GM12864 (cell line): ENCODE measurements around the gene CDK11A.
A peak's percentile ranks its signal among the peaks of the same experiment; 100 is the strongest.
"Not testable (repeated sequence)": the region's sequence is repeated elsewhere in the genome, so short reads cannot be mapped to it uniquely, and the experiment has no call there.

ENCODE experiments used
- DNase-seq: peaks from one replicate; pipeline ENCODE4 v3.0.0-alpha.2; 2011; ENCODE audit warnings: low read depth
- H3K4me3 ChIP-seq: 2 replicates; pipeline ENCODE4 v1.5.1; 2011; ENCODE audit warnings: mild to moderate bottlenecking, low read depth, low read length, control low read depth
- CTCF ChIP-seq: IDR thresholded peaks from 2 replicates; pipeline ENCODE4 v1.5.1; 2011; ENCODE audit warnings: low read depth, mild to moderate bottlenecking, moderate library complexity, low read length, control low read depth, inconsistent platforms; ENCODE audit errors: missing control alignments

The CDK11A gene

DNA sequence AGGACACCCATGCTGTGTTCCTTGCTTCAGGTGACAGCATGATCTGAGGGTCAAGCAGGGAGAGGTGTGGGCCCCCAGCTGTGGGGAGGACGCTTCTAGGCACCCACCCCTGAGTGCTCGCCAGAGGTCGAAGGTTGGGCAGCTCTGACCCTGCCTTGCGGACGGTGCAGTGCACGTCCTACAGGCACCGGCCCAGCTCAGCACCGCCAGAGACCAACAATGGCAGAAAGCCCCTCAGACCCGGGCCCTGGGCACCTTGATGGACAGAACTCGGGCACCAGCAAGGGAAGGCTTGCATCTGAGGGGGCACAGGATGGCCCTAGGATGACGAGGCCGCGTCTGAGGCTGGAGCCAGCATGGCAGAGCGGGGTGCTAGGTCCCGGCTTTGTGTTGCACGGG, 29.4 kb upstream of the CDK11A start:
- DNase-seq = no peak
- TF ChIP-seq CTCF = no peak
- H3K4me3 ChIP-seq = no peak overlapping the region

DNA sequence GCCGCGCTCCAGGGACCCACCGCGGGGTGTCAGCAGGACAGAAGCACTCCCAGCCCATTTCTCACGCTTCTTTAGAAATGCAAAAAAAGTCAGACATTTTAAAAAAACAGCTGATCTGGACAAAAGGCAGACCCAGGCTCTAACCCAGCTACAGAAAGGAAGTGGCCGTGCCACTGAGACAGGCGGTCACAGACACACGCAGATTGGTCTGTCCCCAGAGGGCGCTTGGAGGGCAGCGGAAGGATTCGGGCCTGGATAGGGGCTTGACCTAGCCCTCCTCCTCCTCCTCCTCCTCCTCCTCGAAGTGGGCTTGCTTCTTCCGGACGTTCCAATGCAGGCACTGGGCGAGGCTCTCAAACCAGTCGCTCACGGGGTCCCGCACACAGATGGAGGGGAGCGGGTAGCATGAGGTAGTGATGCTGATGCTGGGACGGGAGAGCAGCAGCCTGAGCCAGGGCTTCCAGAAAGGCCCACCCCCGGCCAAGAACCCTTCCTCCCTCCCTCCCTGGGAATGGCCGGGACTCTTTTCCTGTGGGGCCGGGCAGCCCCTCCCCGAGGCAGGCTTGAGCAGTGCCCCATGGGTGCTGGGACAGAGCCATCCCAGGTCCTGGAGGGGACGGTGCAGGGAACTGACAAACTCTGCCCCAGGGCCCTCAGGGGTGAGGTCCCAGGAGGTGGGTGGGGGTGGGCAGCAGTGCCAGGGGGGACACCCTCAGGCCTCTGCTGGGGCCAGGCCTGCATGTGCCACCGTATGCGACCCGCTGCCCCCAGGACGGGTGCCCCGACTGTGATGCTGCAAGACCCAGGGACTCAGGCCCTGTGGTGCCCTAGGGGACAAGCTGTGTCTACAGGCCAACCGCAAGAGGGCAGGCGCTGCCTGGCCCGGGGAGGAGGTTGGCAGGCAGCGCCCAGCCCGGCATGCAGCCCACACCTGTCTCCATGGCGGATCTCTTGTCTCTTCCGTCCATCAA, 28.8 kb upstream of the CDK11A start:
- DNase-seq = no peak
- TF ChIP-seq CTCF = no peak
- H3K4me3 ChIP-seq = no peak overlapping the region

- no peak overlapping the region for H3K4me3 ChIP-seq
- no peak for TF ChIP-seq CTCF
- no peak for DNase-seq
Observed at GRCh38 chr1:1752190-1752589, 28.0 kb upstream of the CDK11A start.

GRCh38 chr1:1749941-1750340, 25.8 kb upstream of the CDK11A start:
- not testable (repeated sequence) for H3K4me3 ChIP-seq, DNase-seq

DNA sequence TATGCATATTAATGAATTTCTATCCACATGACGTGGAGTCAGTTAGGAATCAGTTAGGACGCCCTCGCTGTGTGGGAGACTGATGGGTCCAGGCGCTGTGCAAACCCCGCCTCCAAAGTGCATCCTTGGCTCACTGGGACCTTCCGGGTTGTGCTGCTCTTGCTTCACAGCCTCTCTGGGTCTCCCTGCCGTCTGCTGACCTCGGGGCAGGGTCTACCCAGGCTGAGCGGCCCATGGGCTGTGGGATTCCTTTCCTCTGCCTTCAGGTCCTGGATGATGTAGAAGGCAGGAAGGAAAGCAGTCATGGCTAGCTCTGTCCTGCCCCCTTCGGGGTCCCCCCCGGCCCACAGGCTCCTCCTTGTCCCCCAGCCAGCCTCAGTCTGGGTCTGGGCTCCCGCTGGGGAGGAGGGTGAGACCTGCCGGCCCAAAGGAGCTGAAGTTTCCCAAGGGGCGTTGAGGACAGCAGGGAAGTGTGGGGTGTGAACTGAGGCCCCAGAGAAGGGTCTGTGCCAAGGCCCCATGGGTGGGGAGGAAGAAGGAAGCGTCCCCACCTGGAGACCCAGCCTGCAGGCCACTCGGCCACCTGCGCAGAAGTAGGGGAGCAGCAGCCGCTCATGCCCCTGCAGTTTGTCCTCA, 24.6 kb upstream of the CDK11A start:
- no peak overlapping the region for H3K4me3 ChIP-seq
- no peak for TF ChIP-seq CTCF

GRCh38 chr1:1746566-1746909, 22.4 kb upstream of the CDK11A start:
- not testable (repeated sequence) for H3K4me3 ChIP-seq

More for the DNA sequence above, 24.6 kb upstream of the CDK11A start:
- no peak for DNase-seq

DNA sequence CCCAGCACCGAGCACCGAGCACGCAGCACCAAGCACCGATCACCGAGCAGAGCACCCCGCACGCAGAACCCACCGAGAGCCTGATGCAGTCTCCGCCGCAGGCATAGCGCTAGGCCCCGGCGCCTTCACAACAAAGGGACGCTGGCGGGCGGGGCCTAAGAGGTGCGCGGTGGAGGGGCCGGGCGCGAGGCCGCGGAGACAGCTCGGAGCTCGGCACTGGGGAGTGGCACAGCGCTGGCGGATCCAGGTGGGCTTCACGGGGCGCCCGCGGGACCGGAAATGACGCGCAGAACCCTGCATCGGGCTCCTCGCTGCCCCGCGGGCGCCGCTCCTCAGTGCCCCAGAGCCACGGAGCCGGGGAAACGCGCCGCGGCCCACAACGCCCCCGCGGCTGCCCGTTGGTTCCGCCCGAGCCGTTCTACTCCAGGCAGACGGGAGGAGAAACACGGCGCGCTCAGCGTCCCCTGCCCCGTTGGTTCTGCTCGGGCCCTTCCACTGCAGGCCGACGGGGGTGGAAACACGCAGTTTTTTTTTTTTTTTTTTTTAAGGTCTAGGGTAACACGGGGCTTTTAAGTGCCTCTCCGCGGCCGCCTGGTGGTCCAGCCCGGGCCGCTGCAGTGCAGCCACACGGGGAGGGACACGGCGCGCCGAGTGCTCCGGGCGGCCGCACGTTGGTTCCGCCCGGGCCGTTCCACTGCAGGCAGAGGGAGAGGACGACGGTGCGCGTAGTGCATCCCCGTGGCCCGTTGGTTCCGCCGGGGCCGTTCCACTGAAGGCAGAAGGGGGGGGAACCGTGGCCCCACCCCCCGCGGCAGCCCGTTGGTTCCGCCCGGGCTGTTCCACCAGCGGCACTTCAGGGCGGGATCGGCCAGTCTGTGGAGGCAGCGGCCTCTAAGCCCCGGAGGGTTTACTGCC, 21.8 kb upstream of the CDK11A start:
- peak overlapping the region; percentile 54 for H3K4me3 ChIP-seq
- peak; percentile 44 for DNase-seq

More at GRCh38 chr1:1746566-1746909, 22.4 kb upstream of the CDK11A start:
- not testable (repeated sequence) for DNase-seq

DNA sequence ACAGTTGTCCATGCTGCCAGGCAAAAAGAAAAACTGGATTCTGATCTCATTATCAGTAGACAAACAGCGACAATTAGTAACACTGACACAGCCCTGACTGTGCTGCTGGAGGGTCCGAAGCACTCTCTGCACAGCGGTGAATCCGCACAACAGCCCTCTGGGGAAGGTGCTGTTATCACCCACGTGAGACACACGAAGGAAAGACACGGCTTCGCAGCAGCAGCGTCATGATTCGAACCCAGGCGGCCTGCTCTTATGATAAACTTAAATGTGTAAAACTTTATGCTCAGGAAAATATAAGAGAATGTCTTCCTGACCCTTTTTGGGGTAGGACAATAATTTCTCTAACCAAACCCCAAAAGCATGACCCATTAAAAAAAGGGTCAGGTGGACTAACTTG, 18.4 kb upstream of the CDK11A start:
- DNase-seq, H3K4me3 ChIP-seq: not testable (repeated sequence)

DNA sequence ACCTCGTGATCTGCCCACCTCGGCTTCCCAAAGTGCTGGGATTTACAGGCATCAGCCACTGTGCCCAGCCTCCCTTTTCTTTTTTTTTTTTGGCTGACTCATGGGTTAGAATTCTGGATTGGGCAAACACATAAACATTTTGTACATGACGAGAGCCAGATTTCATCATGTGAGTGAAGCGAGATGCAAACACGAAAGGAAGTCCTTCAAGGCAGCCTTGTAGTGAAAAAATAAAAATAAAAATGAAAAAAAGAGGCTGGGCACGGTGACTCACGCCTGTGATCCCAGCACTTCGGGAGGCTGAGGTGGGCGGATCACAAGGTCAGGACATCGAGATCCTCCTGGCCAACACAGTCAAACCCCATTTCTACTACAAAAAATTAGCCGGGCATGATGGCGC, 16.9 kb upstream of the CDK11A start:
- not testable (repeated sequence) for H3K4me3 ChIP-seq, DNase-seq

DNA sequence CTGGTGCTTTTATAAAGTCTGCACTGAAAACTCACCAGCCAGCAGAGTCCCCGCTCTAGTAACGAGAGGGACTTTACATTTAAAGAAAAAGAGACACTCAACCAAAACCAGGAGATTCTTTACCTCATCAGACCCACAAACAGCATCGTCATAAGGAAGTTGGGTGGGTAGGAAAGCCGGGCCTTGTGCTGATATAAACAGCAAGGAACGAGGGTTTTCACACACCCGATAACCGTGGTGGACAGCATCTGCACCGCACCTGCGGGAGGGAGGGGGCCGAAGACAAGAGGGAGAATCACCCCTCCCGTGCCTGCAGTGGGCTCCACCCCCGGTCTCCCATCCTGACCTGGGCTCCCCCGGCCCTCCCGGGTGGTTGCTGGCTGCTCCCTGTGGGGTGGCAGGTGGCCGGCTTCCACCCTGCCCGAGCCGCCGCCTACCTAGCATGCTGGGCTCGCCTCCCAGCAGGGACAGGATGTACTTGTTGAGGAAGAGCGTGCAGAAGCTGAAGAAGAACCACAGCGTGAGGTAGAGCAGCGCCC, 14.7 kb upstream of the CDK11A start:
- H3K4me3 ChIP-seq, DNase-seq: not testable (repeated sequence)

DNA sequence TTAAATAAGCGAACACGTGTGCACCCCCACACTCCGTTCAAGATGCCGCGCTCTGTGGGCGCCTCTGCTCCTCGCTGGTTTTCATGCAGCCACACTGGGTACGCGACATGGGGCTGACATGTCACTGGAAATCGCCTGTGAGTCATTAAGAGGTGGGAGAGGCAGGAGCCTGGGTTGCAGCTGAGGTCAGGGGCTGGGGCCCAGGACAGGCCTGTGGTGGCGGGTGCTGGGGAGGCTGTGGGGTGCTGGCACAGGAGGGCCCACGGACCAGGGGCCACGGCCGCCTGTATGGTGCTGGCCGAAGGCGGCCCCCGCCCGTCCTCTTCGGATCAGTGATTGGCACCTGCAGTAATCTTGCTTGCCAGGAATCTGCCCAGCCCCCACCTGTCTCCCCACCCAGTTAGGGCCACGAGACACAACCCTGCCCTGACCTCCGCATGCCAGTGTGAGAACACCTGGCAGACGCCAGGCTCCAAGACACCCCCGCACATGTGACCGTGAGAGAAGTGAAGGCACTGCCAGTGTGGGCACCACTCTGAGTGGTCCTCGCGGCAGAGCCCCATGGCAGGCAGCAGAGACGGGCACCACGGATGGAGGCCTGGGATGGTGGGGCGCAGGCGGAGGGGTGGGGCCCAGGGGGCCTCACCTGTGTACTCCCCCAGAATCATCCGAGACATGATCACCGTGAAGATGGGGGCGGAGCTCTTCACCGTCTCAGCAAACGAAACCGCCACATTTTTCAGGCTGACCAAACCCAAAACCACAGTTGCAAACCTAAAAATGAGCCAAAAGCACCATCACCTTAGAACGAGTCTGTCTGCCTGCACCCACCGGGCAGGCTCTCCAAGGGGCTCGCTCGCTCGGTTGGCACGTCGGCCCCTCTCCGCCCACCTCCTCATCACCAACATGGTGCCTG, 13.8 kb upstream of the CDK11A start:
- not testable (repeated sequence) for DNase-seq, H3K4me3 ChIP-seq
